Measurements from ENCODE around the gene PLEKHA5. TPM values are rescaled to one million over a fixed set of nuclear protein-coding genes. Genes with fewer than 3 reads are reported as not detected.
"Not testable (repeated sequence)": the region's sequence is repeated elsewhere in the genome, so short reads cannot be mapped to it uniquely, and the experiment has no call there.

The PLEKHA5 gene
- polyA plus RNA-seq, 3 donors, result 0.35 to 0.79 (median 0.41) TPM

DNA sequence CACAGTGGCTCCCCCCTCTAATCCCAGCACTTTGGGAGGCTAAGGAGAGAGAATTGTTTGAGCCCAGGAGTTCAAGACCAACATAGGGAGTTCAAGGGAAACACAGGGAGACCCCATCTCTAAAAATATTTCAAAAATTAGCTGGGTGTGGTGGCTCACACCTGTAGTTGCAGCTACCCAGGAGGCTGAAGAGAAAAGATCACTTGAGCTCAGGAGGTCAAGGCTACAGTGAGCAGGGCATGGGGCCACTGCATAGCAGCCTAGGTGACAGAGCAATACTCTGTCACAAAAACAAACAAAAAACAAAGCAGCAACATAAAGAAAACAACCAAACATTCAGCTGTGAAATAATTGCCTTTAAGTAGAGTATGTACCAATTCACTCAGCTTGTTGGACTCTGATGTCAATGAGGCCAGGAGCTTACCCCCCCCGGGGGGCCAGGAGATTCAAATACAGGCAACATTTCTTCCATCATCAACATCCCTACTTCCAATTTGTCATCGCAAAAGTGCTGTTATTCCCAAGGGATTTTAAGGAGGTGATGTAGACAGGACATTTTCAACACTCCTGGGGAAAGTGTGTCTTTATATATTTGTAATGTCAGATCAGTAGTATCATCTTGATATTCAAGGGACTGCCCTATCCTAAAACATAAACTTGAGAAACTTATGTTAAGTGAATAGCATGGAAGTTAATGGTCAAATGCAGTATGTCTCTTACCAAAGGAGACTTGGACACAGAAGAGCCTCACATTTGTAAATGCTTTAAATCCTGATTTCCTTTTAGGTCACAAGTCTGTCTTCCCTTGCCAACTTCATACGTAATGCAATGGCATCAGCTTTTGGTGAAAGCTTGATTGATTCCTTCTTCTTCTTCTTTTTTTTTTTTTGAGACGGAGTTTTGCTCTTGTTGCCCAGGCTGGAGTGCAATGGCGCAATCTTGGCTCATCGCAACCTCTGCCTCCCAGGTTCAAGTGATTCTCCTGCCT is 269.1 kb downstream of the PLEKHA5 start:
- Histone ChIP-seq H3K9me3 (replicated peaks in 1 of 2; ENCODE audit: control insufficient read depth in 1 of 2, insufficient read depth in 1 of 2, low read length in 2 of 2) (peaks cover 0 to 5% of the 10 kb centered on the region in 2 donors), H3K4me1 (ENCODE audit: control insufficient read depth in 1 of 2, insufficient read depth in 2 of 2, low read length in 2 of 2) (no peaks in the 10 kb centered on the region), H3K9ac (ENCODE audit: insufficient read depth, low read length, poor library complexity, severe bottlenecking) (no peak overlapping the region), H3K36me3 (replicated peaks in 1 of 2; ENCODE audit: control insufficient read depth in 1 of 2, insufficient read depth in 2 of 2, low read length in 2 of 2) (no peaks in the 10 kb centered on the region), H3K4me3 (replicated peaks in 1 of 3; ENCODE audit: low read depth in 2 of 3, low read length in 3 of 3) (no peak overlapping the region), H2AFZ (ENCODE audit: insufficient read depth, low read depth, low read length, poor library complexity, severe bottlenecking) (no peak overlapping the region), H3K4me2 (replicated peaks; ENCODE audit: extremely low read depth, low read length, poor library complexity, severe bottlenecking) (no peak overlapping the region), H3K27ac (ENCODE audit: low read depth in 1 of 2, low read length in 2 of 2) (no peak overlapping the region), H3K79me2 (ENCODE audit: insufficient read depth, low read length) (no peaks in the 10 kb centered on the region), H3K27me3 (ENCODE audit: control insufficient read depth in 2 of 2, insufficient read depth in 2 of 2, low read length in 2 of 2) (no peaks in the 10 kb centered on the region), H4K20me1 (ENCODE audit: insufficient read depth, low read length) (no peaks in the 10 kb centered on the region)
- Mint-ChIP-seq H3K9me3 (peaks cover 4 to 13% (median 9%) of the 10 kb centered on the region in 7 donors), H3K4me3 (no peak overlapping the region), H3K27ac (no peak overlapping the region), H3K4me1 (no peaks in the 10 kb centered on the region), H3K36me3 (no peaks in the 10 kb centered on the region), H3K27me3 (ENCODE audit: low read depth in 3 of 3) (no peaks in the 10 kb centered on the region)
- DNase-seq, result no peak
- intact Hi-C loops (cut with micrococcal nuclease), result no loop called here
- WGBS (ENCODE audit: insufficient coverage), result no CpG with 5 or more reads among the region's 6 CpGs
- TF ChIP-seq, protein P1, sequence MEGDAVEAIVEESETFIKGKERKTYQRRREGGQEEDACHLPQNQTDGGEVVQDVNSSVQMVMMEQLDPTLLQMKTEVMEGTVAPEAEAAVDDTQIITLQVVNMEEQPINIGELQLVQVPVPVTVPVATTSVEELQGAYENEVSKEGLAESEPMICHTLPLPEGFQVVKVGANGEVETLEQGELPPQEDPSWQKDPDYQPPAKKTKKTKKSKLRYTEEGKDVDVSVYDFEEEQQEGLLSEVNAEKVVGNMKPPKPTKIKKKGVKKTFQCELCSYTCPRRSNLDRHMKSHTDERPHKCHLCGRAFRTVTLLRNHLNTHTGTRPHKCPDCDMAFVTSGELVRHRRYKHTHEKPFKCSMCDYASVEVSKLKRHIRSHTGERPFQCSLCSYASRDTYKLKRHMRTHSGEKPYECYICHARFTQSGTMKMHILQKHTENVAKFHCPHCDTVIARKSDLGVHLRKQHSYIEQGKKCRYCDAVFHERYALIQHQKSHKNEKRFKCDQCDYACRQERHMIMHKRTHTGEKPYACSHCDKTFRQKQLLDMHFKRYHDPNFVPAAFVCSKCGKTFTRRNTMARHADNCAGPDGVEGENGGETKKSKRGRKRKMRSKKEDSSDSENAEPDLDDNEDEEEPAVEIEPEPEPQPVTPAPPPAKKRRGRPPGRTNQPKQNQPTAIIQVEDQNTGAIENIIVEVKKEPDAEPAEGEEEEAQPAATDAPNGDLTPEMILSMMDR (IDR thresholded peaks at IDR 0.05), result no peak

DNA sequence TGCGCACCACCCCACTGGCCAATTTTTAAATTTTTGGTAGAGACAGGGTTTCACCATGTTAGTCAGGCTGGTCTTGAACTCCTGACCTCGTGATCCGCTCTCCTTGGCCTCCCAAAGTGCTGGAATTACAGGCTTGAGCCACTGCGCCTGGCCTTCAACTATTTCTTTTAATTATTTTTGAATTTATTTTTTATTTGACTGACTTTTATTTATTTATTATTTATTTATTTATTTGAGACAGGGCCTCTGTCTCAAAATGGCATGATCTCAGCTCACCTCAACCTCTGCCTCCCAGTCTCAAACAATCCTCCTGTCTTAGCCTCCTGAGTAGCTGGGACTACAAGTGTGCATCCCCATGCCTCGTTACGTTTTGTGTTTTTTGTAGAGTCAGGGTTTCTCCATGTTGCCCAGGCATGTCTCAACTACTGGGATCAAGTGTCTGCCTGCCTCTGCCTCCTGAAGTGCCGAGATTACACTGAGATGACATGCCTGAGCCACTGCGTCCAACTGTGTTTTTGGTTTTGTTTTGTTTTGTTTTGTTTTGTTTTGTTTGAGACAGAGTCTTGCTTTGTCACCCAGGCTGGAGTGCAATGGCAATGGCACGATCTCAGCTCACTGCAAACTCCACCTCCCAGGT is 271.2 kb downstream of the PLEKHA5 start:
- H3K4me2 ChIP-seq (replicated peaks; ENCODE audit: extremely low read depth, low read length, poor library complexity, severe bottlenecking); DNase-seq; H3K27me3 ChIP-seq (ENCODE audit: control insufficient read depth in 2 of 2, insufficient read depth in 2 of 2, low read length in 2 of 2); H4K20me1 ChIP-seq (ENCODE audit: insufficient read depth, low read length); H3K27ac Mint-ChIP-seq; H3K36me3 ChIP-seq (replicated peaks in 1 of 2; ENCODE audit: control insufficient read depth in 1 of 2, insufficient read depth in 2 of 2, low read length in 2 of 2); H3K4me1 ChIP-seq (ENCODE audit: control insufficient read depth in 1 of 2, insufficient read depth in 2 of 2, low read length in 2 of 2); intact Hi-C loops (cut with micrococcal nuclease); H2AFZ ChIP-seq (ENCODE audit: insufficient read depth, low read depth, low read length, poor library complexity, severe bottlenecking); H3K9ac ChIP-seq (ENCODE audit: insufficient read depth, low read length, poor library complexity, severe bottlenecking); H3K4me1 Mint-ChIP-seq; H3K36me3 Mint-ChIP-seq; H3K27ac ChIP-seq (ENCODE audit: low read depth in 1 of 2, low read length in 2 of 2); H3K4me3 ChIP-seq (replicated peaks in 1 of 3; ENCODE audit: low read depth in 2 of 3, low read length in 3 of 3); H3K27me3 Mint-ChIP-seq (ENCODE audit: low read depth in 3 of 3); H3K79me2 ChIP-seq (ENCODE audit: insufficient read depth, low read length); H3K4me3 Mint-ChIP-seq: not testable (repeated sequence)
- 90% methylated on average over 6 of the region's 9 CpGs for WGBS (ENCODE audit: insufficient coverage)
- H3K9me3 ChIP-seq (replicated peaks in 1 of 2; ENCODE audit: control insufficient read depth in 1 of 2, insufficient read depth in 1 of 2, low read length in 2 of 2), result peaks cover 0 to 21% of the 10 kb centered on the region in 2 donors
- peaks cover 5 to 27% (median 20%) of the 10 kb centered on the region in 7 donors for H3K9me3 Mint-ChIP-seq
